K562 (cell line): ENCODE measurements around the gene SON. TPM values are rescaled to one million over a fixed set of nuclear protein-coding genes. Genes with fewer than 3 reads are reported as not detected.

Source experiments
- ATAC-seq: fragments of 200-7000 bp; cut with Tn5 transposase; 3 replicates; pipeline ENCODE4 v1.9.1; 2020; ENCODE audit warnings: moderate library complexity
- BruUV-seq: library from RNA; stranded (reverse); fragments of 400-500 nt; replicated peaks from 2 replicates; lab custom pipeline; 2021; lab: Mats Ljungman, UMichigan
- CTCF ChIA-PET: fragments of 300-600 bp; formaldehyde crosslinking; extraction: SDS; loops from one replicate; lab custom pipeline; 2021; ENCODE audit warnings: low intra/inter-chr PET ratio; lab: Yijun Ruan, JAX
- POLR2A ChIA-PET: fragments of 300-600, 350-650 bp; sonication (Branson Sonifier 250); formaldehyde crosslinking; extraction: SDS; loops from one replicate; lab custom pipeline; 2021; ENCODE audit warnings: antibody characterized with exemption, inconsistent platforms; lab: Yijun Ruan, JAX
- DNase-seq, 4 experiments: peaks; one replicate each; pipeline versions ENCODE4 v3.0.0 to v3.0.0-alpha.2; 2011 to 2018; ENCODE audit warnings: low spot score in 3 of 4, mixed read lengths in 3 of 4; ENCODE audit errors: extremely low read depth in 1 of 4
- FAIRE-seq: peaks from 2 replicates; lab custom pipeline; 2011; peaks lifted over from hg19 to GRCh38; lab: Jason Lieb, UNC
- H2AFZ ChIP-seq: 2 replicates; pipeline ENCODE4 v1.6.0; 2011; ENCODE audit warnings: low read depth, low read length, control low read depth, inconsistent platforms
- H3K27ac ChIP-seq: fragments of 200-600 bp; 3 replicates; pipeline ENCODE4 v1.8.0; 2011; ENCODE audit warnings: low read depth, mild to moderate bottlenecking, control low read depth, inconsistent platforms, low read length, moderate library complexity, mixed read lengths; ENCODE audit errors: extremely low read depth
- H3K27me3 ChIP-seq, 2 experiments: fragments of 300-600 bp in 1 of 2; 2 replicates in 1 of 2; 3 replicates in 1 of 2; pipeline versions ENCODE4 v1.6.0 to v1.8.0; 2011; ENCODE audit warnings: inconsistent platforms in 2 of 2, low read length in 2 of 2, mild to moderate bottlenecking in 1 of 2, mixed read lengths in 1 of 2, moderate library complexity in 1 of 2; ENCODE audit not compliant: control insufficient read depth in 2 of 2, insufficient read depth in 2 of 2
- H3K36me3 ChIP-seq: fragments of 300-600 bp; 3 replicates; pipeline ENCODE4 v1.8.0; 2011; ENCODE audit warnings: mild to moderate bottlenecking, low read length, inconsistent platforms; ENCODE audit not compliant: control insufficient read depth, insufficient read depth
- H3K4me1 ChIP-seq, 2 experiments: fragments of 200-600 bp in 1 of 2; replicated peaks in 1 of 2; 2 replicates in 1 of 2; 3 replicates in 1 of 2; pipeline versions ENCODE4 v1.5.1 to v1.8.0; 2011; ENCODE audit warnings: inconsistent platforms in 2 of 2, low read length in 2 of 2, mild to moderate bottlenecking in 1 of 2, mixed read lengths in 1 of 2, moderate library complexity in 1 of 2; ENCODE audit not compliant: control insufficient read depth in 2 of 2, insufficient read depth in 2 of 2
- H3K4me2 ChIP-seq: 2 replicates; pipeline ENCODE4 v1.6.1; 2011; ENCODE audit warnings: low read length, control low read depth, inconsistent platforms, mixed read lengths; ENCODE audit not compliant: insufficient read depth
- H3K4me3 ChIP-seq: fragments of 200-600 bp; sonication (generic), shearing (Covaris generic); 2 replicates; pipeline ENCODE4 v1.5.1; 2016; ENCODE audit warnings: control low read depth, inconsistent platforms
- H3K79me2 ChIP-seq: fragments of 200-600 bp; 3 replicates; pipeline ENCODE4 v1.8.0; 2011; ENCODE audit warnings: low read length, inconsistent platforms; ENCODE audit not compliant: control insufficient read depth, insufficient read depth
- H3K9ac ChIP-seq, 2 experiments: 2 replicates each; pipeline versions ENCODE4 v1.6.0 to v1.6.1; 2011; ENCODE audit warnings: low read depth in 2 of 2, low read length in 2 of 2, control low read depth in 1 of 2, inconsistent platforms in 1 of 2, mild to moderate bottlenecking in 1 of 2, mixed read lengths in 1 of 2; ENCODE audit not compliant: insufficient read depth in 1 of 2
- H3K9me1 ChIP-seq: one replicate; pipeline ENCODE4 v1.6.0; 2011; ENCODE audit warnings: inconsistent platforms, mild to moderate bottlenecking, low read length, moderate library complexity; ENCODE audit not compliant: control insufficient read depth, insufficient read depth
- H3K9me3 ChIP-seq: replicated peaks from 2 replicates; pipeline ENCODE4 v1.5.1; 2011; ENCODE audit warnings: low read depth, low read length, inconsistent platforms; ENCODE audit not compliant: control insufficient read depth, insufficient read depth
- H4K20me1 ChIP-seq: replicated peaks from 2 replicates; pipeline ENCODE4 v1.6.1; 2011; ENCODE audit warnings: low read length, inconsistent platforms, mixed read lengths; ENCODE audit not compliant: control insufficient read depth, insufficient read depth
- BCL6 ChIP-seq: fragments of 250-450 bp; sonication (Bioruptor Pico); IDR thresholded peaks from 2 replicates; pipeline ENCODE4 v1.4.0; 2020
- FOXJ3 ChIP-seq: sonication (generic); formaldehyde crosslinking; IDR thresholded peaks from 2 replicates; pipeline ENCODE4 v1.4.0; 2020; ENCODE audit warnings: mild to moderate bottlenecking, missing genetic modification reagents
- HDAC3 ChIP-seq: fragments of 450-650 bp; IDR thresholded peaks from 2 replicates; pipeline ENCODE4 v1.6.1; 2018; ENCODE audit warnings: borderline replicate concordance, mild to moderate bottlenecking, moderate library complexity; ENCODE audit not compliant: partially characterized antibody
- JUND ChIP-seq, 2 experiments: IDR thresholded peaks; 2 replicates in 1 of 2; 3 replicates in 1 of 2; pipeline ENCODE4 v1.6.1; 2011; ENCODE audit warnings: borderline replicate concordance in 2 of 2, low read depth in 2 of 2, low read length in 2 of 2, improper control_type of control experiment in 1 of 2, missing biosample characterization in 1 of 2, missing genetic modification characterization in 1 of 2, missing genetic modification reagents in 1 of 2
- KAT8 ChIP-seq: fragments of 450-650 bp; IDR thresholded peaks from 2 replicates; pipeline ENCODE4 v1.6.1; 2016; ENCODE audit warnings: low read depth, mild to moderate bottlenecking
- PHF21A ChIP-seq: fragments of 450-650 bp; IDR thresholded peaks from 2 replicates; pipeline ENCODE4 v1.6.1; 2017; ENCODE audit warnings: low read depth, borderline replicate concordance
- RAD51 ChIP-seq: fragments of 450-650 bp; IDR thresholded peaks from 2 replicates; pipeline ENCODE4 v1.7.1; 2016; ENCODE audit warnings: low read depth, mild to moderate bottlenecking, borderline replicate concordance
- RFX1 ChIP-seq: fragments of 450-650 bp; IDR thresholded peaks from 2 replicates; pipeline ENCODE4 v1.6.1; 2016; ENCODE audit warnings: mild to moderate bottlenecking, moderate library complexity
- SMC3 ChIP-seq: conservative IDR thresholded peaks from 2 replicates; pipeline ENCODE4 v1.6.1; 2011; ENCODE audit warnings: low read depth, low read length, improper control_type of control experiment; ENCODE audit not compliant: insufficient read depth
- ZNF165 ChIP-seq: fragments of 250-450 bp; sonication (Bioruptor Pico); IDR thresholded peaks from 2 replicates; pipeline ENCODE4 v1.4.0; 2020; ENCODE audit warnings: borderline replicate concordance
- WGBS: fragments of 100-300 bp; shearing (Covaris generic); methylation state at CpG from one replicate; pipeline ENCODE4 v1.1.6; 2016; ENCODE audit warnings: low coverage, mixed read lengths; ENCODE audit not compliant: insufficient coverage; ENCODE audit errors: missing lambda C conversion rate; 5-methylcytosine and 5-hydroxymethylcytosine counted together
- in situ Hi-C: fragments of 300-500 bp; cut with MboI; formaldehyde crosslinking; loops from 4 replicates; pipeline ENCODE4 v1.15.0; 2018; ENCODE audit warnings: inconsistent platforms, mixed read lengths
- intact Hi-C: fragments of 100-400 bp; cut with micrococcal nuclease; formaldehyde crosslinking; loops from 2 replicates; pipeline ENCODE4 v1.14.2; 2022
- polyA plus RNA-seq, 8 experiments: library from polyadenylated mRNA; depleted of rRNA in 4 of 8; stranded (reverse) in 5 of 8; unstranded in 3 of 8; fragments of >200 nt; fragmentation: Nextera tagmentation in 2 of 8; fragmentation: Illumina TruSeq in 1 of 8; extraction: Ambion mirVana in 2 of 8; extraction: Trizol in 1 of 8; gene quantifications; 2 replicates each; pipeline versions ENCODE4 v1.2.1 to v1.2.3, GENCODE V29; 2011 to 2014; ENCODE audit warnings: inconsistent platforms in 1 of 8, missing spikeins in 1 of 8
- total RNA-seq, 7 experiments: library from RNA; depleted of rRNA in 6 of 7; stranded (reverse); fragments of >200 nt in 6 of 7; fragmentation: Illumina TruSeq in 2 of 7; extraction: Trizol in 2 of 7; gene quantifications; 2 replicates each; pipeline versions ENCODE4 v1.2.1 to v1.2.3, GENCODE V29; 2011 to 2021; ENCODE audit warnings: low replicate concordance in 1 of 7
- TF ChIP-seq, protein P1 (sequence below), 2 experiments: fragments of 450-650 bp; IDR thresholded peaks; 2 replicates each; pipeline ENCODE4 v1.6.1; 2016; ENCODE audit warnings: mild to moderate bottlenecking in 2 of 2, borderline replicate concordance in 1 of 2, low read depth in 1 of 2, moderate library complexity in 1 of 2
- TF ChIP-seq, protein P2 (sequence below): fragments of 200-400 bp; formaldehyde crosslinking; IDR thresholded peaks from 2 replicates; pipeline ENCODE4 v1.6.1; 2017; ENCODE audit warnings: mild to moderate bottlenecking, low read depth, low read length, moderate library complexity

Gene SON
- total and polyA plus RNA-seq, 9 of the 15 experiments (the other 6 are each of a cell fraction or from before 2014, with no cell fraction given), result 105 to 742 (median 187) TPM

DNA sequence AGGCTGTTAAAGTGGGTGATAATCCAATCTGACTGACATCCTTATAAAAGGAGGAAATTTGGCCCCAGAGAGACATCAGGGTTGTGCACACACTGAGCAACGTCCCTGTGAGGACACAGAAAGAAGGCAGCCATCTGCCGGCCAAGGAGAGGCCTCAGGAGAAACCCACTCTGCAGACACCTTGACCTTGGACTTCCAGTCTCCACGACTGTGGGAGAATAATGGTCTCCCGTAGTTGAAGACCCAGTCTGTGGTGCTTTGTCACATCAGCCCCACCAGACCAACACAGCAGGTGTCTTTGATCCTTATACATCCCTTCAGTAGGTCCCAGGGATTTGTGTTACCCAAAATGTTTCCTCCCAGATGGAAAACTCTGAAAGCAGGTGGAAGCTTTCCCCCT lies 47.1 kb upstream of the SON start:
- no TSS peak for BruUV-seq
- Histone ChIP-seq H3K4me3 (no peak overlapping the region), H2AFZ (peak overlapping the region; percentile 53), H3K9me3 (no peaks in the 10 kb centered on the region), H3K36me3 (no peaks in the 10 kb centered on the region), H3K27me3 (no peaks in the 10 kb centered on the region), H3K27ac (no peak overlapping the region), H3K4me2 (no peak overlapping the region), H4K20me1 (no peaks in the 10 kb centered on the region), H3K4me1 (peaks cover 0 to 10% of the 10 kb centered on the region in 2 experiments; a peak in 3 of 5 replicates), H3K79me2 (no peaks in the 10 kb centered on the region), H3K9ac (peak overlapping the region in 1 of 2 experiments; percentile 4; a peak in 1 of 4 replicates), H3K9me1 (no peaks in the 10 kb centered on the region)
- intact Hi-C loops, result no loop called here
- ChIA-PET POLR2A (interaction anchor here (0.9 to 1.7 kb wide), 4 partner anchors 11 to 54 kb away, joined by 3 to 6 read pairs (median 4); partner anchors contain the start of gene TMEM50B), CTCF (no interaction called here)
- 10% methylated on average over 4 of the region's 4 CpGs for WGBS
- in situ Hi-C loops, result no loop called here
- peak; percentile 17 for ATAC-seq
- DNase-seq, result peak in 1 of 4 experiments; percentile 25
- no peak for FAIRE-seq
- TF ChIP-seq PHF21A, result no peak
- TF ChIP-seq, protein P1, sequence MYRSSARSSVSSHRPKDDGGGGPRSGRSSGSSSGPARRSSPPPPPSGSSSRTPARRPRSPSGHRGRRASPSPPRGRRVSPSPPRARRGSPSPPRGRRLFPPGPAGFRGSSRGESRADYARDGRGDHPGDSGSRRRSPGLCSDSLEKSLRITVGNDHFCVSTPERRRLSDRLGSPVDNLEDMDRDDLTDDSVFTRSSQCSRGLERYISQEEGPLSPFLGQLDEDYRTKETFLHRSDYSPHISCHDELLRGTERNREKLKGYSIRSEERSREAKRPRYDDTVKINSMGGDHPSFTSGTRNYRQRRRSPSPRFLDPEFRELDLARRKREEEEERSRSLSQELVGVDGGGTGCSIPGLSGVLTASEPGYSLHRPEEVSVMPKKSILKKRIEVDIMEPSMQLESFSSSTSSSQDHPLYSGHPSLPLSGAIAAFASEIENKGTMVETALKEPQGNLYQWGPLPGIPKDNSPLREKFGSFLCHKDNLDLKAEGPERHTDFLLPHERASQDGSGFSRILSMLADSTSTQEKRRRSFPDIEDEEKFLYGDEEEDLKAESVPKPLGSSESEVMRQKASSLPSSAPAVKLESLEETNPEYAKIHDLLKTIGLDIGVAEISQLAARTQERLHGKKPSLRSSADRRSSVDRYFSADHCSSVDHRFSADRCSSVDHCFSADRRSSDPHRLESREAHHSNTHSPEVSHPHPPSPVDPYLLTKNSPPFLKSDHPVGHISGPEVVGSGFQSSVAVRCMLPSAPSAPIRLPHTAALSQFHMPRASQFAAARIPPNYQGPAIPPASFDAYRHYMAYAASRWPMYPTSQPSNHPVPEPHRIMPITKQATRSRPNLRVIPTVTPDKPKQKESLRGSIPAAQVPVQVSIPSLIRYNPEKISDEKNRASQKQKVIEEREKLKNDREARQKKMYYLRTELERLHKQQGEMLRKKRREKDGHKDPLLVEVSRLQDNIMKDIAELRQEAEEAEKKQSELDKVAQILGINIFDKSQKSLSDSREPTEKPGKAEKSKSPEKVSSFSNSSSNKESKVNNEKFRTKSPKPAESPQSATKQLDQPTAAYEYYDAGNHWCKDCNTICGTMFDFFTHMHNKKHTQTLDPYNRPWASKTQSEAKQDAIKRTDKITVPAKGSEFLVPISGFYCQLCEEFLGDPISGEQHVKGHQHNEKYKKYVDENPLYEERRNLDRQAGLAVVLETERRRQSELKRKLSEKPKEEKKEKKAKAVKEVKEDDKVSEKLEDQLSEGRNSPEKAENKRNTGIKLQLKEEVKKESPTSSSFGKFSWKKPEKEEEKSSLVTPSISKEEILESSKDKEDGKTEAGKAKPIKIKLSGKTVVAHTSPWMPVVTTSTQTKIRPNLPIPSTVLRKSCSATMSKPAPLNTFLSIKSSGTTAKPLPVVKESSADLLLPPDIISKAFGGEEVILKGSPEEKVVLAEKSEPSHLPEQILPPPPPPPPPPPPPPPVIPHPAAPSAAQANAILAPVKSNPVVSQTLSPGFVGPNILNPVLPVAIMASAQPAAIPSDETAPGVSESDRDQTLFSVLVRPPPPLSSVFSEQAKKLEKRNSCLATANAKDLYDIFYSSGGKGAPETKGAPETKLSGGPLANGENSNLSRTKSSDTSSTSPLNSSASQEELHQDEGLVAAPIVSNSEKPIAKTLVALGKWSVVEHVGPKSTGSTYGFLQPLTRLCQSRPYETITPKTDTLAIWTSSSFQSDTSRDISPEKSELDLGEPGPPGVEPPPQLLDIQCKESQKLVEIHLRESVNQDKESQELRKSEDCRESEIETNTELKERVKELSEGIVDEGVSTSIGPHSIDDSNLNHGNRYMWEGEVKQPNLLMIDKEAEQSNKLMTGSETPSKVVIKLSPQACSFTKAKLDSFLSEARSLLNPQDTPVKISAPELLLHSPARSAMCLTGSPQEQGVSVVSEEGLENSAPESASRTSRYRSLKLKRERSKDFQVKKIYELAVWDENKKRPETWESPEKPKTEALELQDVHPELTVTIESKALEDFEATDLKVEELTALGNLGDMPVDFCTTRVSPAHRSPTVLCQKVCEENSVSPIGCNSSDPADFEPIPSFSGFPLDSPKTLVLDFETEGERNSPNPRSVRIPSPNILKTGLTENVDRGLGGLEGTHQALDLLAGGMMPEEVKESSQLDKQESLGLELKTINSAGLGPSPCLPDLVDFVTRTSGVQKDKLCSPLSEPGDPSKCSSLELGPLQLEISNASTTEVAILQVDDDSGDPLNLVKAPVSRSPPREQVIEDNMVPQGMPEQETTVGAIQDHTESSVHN (IDR thresholded peaks at IDR 0.05; ENCODE audit: borderline replicate concordance in 1 of 2, low read depth in 1 of 2), result no peak
- TF ChIP-seq, protein P2, sequence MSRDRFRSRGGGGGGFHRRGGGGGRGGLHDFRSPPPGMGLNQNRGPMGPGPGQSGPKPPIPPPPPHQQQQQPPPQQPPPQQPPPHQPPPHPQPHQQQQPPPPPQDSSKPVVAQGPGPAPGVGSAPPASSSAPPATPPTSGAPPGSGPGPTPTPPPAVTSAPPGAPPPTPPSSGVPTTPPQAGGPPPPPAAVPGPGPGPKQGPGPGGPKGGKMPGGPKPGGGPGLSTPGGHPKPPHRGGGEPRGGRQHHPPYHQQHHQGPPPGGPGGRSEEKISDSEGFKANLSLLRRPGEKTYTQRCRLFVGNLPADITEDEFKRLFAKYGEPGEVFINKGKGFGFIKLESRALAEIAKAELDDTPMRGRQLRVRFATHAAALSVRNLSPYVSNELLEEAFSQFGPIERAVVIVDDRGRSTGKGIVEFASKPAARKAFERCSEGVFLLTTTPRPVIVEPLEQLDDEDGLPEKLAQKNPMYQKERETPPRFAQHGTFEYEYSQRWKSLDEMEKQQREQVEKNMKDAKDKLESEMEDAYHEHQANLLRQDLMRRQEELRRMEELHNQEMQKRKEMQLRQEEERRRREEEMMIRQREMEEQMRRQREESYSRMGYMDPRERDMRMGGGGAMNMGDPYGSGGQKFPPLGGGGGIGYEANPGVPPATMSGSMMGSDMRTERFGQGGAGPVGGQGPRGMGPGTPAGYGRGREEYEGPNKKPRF, result no peak
- no peak for TF ChIP-seq RAD51
- no peak for TF ChIP-seq RFX1
- no peak for TF ChIP-seq JUND (IDR thresholded peaks at IDR 0.05; ENCODE audit: borderline replicate concordance, low read depth, low read length)
- no peak for TF ChIP-seq JUND (tag; IDR thresholded peaks at IDR 0.05; ENCODE audit: borderline replicate concordance, low read depth, low read length)
- no peak for TF ChIP-seq FOXJ3 (CRISPR knock-in tag)
- TF ChIP-seq KAT8, result no peak
- TF ChIP-seq SMC3, result no peak
- no peak for TF ChIP-seq HDAC3
- no peak for TF ChIP-seq BCL6
- TF ChIP-seq ZNF165 (CRISPR knock-in tag), result no peak
